Mesendoderm (in vitro differentiated cells): Measurements from ENCODE around the gene ADAMTS14.

Experiments
- DNase-seq: peaks from one replicate; pipeline ENCODE4 v3.0.0; 2013
- H2AK5ac ChIP-seq: 2 replicates; pipeline ENCODE4 v1.6.1; 2013; ENCODE audit warnings: low read length, inconsistent platforms
- H2BK120ac ChIP-seq: 2 replicates; pipeline ENCODE4 v1.6.1; 2013; ENCODE audit warnings: low read depth, mild to moderate bottlenecking, low read length, moderate library complexity, mixed read lengths
- H2BK15ac ChIP-seq: replicated peaks from 2 replicates; pipeline ENCODE4 v1.6.1; 2013; ENCODE audit warnings: low read depth, mild to moderate bottlenecking, moderate library complexity
- H2BK5ac ChIP-seq: 2 replicates; pipeline ENCODE4 v1.6.1; 2013; ENCODE audit warnings: low read length, inconsistent platforms
- H3K18ac ChIP-seq: 2 replicates; pipeline ENCODE4 v1.6.1; 2013; ENCODE audit warnings: mild to moderate bottlenecking, low read length, mixed read lengths
- H3K23ac ChIP-seq: one replicate; pipeline ENCODE4 v1.6.1; 2013; ENCODE audit warnings: low read length
- H3K27ac ChIP-seq: 2 replicates; pipeline ENCODE4 v1.5.1; 2013; ENCODE audit warnings: low read depth, mild to moderate bottlenecking, inconsistent platforms, low read length, moderate library complexity
- H3K27me3 ChIP-seq: 2 replicates; pipeline ENCODE4 v1.6.1; 2013; ENCODE audit warnings: low read length, control low read depth, mild to moderate bottlenecking, inconsistent platforms; ENCODE audit not compliant: insufficient read depth, poor library complexity
- H3K36me3 ChIP-seq: 2 replicates; pipeline ENCODE4 v1.6.1; 2013; ENCODE audit warnings: low read length, inconsistent platforms; ENCODE audit not compliant: control insufficient read depth, insufficient read depth
- H3K4ac ChIP-seq: one replicate; pipeline ENCODE4 v1.6.1; 2013; ENCODE audit warnings: low read depth, mild to moderate bottlenecking, low read length, moderate library complexity
- H3K4me1 ChIP-seq: 2 replicates; pipeline ENCODE4 v1.6.1; 2013; ENCODE audit warnings: low read depth, low read length, inconsistent platforms; ENCODE audit not compliant: control insufficient read depth
- H3K4me2 ChIP-seq: 2 replicates; pipeline ENCODE4 v1.6.1; 2013; ENCODE audit warnings: low read length
- H3K4me3 ChIP-seq: 2 replicates; pipeline ENCODE4 v1.5.1; 2013; ENCODE audit warnings: mild to moderate bottlenecking, low read length
- H3K56ac ChIP-seq: one replicate; pipeline ENCODE4 v1.6.1; 2013; ENCODE audit warnings: low read length
- H3K79me1 ChIP-seq: 2 replicates; pipeline ENCODE4 v1.6.1; 2013; ENCODE audit warnings: low read length, inconsistent platforms
- H3K79me2 ChIP-seq: 2 replicates; pipeline ENCODE4 v1.6.1; 2013; ENCODE audit warnings: mild to moderate bottlenecking, low read length; ENCODE audit not compliant: control insufficient read depth, insufficient read depth
- H3K9ac ChIP-seq: 2 replicates; pipeline ENCODE4 v1.6.1; 2013; ENCODE audit warnings: low read length, inconsistent platforms
- H4K5ac ChIP-seq: one replicate; pipeline ENCODE4 v1.6.1; 2013; ENCODE audit warnings: low read length
- H4K8ac ChIP-seq: one replicate; pipeline ENCODE4 v1.6.1; 2013; ENCODE audit warnings: low read depth, mild to moderate bottlenecking, control low read depth, low read length, moderate library complexity
- WGBS: extraction: QIAGEN DNeasy Blood & Tissue Kit; methylation state at CpG from one replicate; pipeline ENCODE4 v1.1.7; 2013; ENCODE audit warnings: low lambda C conversion rate, missing lambda C conversion rate; ENCODE audit not compliant: insufficient coverage; ENCODE audit errors: extremely low coverage; 5-methylcytosine and 5-hydroxymethylcytosine counted together

Gene ADAMTS14

DNA sequence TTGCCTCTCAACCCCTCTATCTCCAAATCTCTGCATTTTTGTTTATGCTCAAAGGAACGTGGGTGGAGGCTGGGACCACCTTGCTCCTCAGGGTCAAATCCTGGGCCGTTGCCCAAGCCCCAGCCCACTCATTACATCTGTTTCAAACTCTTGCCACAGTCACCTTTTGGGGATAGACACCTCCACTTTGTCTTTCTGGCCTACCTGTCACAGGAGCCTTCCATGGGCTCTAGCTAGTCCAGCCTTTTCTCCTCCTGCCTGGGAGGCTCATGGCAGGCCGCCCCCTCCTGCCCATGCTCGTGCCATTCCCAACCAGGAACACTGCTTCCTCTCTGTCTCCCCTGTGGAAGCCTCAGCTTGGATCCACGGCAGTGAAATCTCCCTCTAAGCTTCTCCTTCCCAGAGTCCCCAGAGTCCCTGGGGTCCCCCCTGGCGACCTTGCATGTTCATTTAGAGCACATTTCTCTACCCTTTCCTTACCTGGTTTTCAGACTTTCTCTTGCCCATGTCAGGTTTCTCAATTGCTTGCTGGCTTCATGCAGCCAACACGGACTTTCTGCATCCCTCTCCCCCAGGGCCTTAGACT is 2.5 kb upstream of the ADAMTS14 start:
- Histone ChIP-seq H2BK120ac (no peak overlapping the region), H3K27me3 (no peaks in the 10 kb centered on the region), H3K56ac (no peak overlapping the region), H3K4me2 (no peak overlapping the region), H3K4me1 (no peaks in the 10 kb centered on the region), H2AK5ac (no peak overlapping the region), H3K79me2 (no peaks in the 10 kb centered on the region), H4K5ac (no peak overlapping the region), H3K27ac (no peak overlapping the region), H3K79me1 (no peaks in the 10 kb centered on the region), H4K8ac (no peak overlapping the region), H3K4ac (no peak overlapping the region), H3K36me3 (no peaks in the 10 kb centered on the region), H2BK5ac (no peak overlapping the region), H3K23ac (no peak overlapping the region), H3K18ac (no peak overlapping the region), H3K4me3 (no peak overlapping the region), H3K9ac (no peak overlapping the region), H2BK15ac (no peak overlapping the region)
- no CpG with 5 or more reads among the region's 7 CpGs for WGBS
- no peak for DNase-seq

DNA sequence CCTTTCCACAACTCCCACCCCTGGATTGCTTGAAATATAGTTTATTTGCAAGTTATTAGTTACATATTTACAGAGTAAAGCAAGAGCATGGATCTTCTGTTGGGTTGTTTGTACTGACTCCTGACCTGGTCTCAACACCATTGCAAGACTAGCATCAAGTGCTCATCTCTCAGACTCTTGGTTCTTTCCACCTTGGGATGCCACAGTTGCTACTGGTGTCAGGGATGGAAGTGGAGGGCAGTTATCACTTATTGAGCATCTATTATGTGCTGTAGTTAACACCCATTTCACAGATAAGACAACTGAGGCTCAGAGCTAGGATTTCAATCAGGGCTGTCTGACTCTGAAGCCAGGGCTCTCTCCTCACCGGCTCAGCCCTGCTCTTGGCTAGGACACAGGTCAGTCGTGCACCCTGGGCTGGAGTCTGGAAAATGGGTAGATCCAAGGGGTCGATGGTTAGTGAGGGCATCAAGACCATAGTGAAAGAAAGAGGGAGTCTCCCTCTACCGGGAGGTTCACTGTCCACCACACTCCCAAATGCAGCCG is 614 bp upstream of the ADAMTS14 start:
- Histone ChIP-seq H4K8ac (no peak overlapping the region), H4K5ac (no peak overlapping the region), H3K79me2 (no peaks in the 10 kb centered on the region), H3K23ac (no peak overlapping the region), H3K56ac (peak overlapping the region; percentile 78), H3K79me1 (no peaks in the 10 kb centered on the region), H2AK5ac (no peak overlapping the region), H2BK5ac (no peak overlapping the region), H3K36me3 (no peaks in the 10 kb centered on the region), H3K4me3 (peak overlapping the region; percentile 13), H3K4me1 (no peaks in the 10 kb centered on the region), H3K4me2 (peak overlapping the region; percentile 43), H2BK120ac (no peak overlapping the region), H3K27me3 (no peaks in the 10 kb centered on the region), H2BK15ac (no peak overlapping the region), H3K18ac (no peak overlapping the region), H3K27ac (no peak overlapping the region), H3K9ac (peak overlapping the region; percentile 36), H3K4ac (no peak overlapping the region)
- no CpG with 5 or more reads among the region's 5 CpGs for WGBS
- no peak for DNase-seq

DNA sequence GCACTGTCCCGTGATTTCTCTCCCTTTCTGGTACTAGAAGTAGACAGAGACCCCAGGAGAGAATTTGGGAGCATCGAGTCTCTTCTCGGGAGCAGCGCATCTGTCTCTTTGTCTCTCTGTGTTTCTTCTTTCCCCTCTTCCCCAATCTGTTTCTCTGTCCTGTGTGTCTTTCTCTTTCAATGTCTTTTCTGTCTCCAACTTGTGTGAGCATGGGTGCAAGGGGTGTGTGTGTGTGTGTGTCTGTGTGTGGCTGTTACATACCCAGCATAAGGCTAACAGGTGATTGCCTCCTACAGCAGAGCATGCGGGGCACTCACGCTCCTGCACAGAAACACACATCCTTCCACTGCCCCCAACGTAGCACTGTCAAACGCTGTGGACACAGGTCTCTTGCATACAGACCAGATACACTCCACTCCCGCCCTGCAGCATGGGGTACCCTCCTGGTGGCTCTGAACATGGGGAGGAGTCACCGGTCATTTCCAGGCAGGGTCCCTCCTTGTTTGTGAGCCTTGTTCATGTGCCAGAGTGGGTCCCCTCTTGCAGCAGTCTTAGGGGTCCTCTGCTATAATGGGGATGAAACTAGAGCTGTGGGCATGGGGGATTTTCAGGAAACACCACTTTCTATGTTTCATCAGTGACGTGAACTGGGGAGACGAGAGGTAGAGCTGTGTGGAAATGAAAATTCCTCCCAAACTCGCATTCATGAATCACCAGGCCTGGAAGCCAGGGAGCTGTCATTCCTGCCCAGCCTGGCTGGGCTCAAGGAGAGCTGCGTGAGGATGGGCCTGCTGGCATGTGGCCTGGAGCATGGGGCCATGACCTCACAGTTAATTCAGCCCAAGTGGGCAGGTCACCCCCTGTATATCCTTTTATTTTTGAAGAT is 980 bp downstream of the ADAMTS14 start:
- DNase-seq, result peak; percentile 69
- Histone ChIP-seq H3K79me1 (no peaks in the 10 kb centered on the region), H3K27me3 (no peaks in the 10 kb centered on the region), H3K56ac (peak overlapping the region; percentile 78), H2AK5ac (no peak overlapping the region), H4K8ac (no peak overlapping the region), H2BK120ac (no peak overlapping the region), H3K27ac (no peak overlapping the region), H3K4ac (no peak overlapping the region), H3K9ac (no peak overlapping the region), H3K23ac (no peak overlapping the region), H4K5ac (no peak overlapping the region), H3K79me2 (no peaks in the 10 kb centered on the region), H2BK5ac (no peak overlapping the region), H3K4me2 (no peak overlapping the region), H3K4me3 (no peak overlapping the region), H3K4me1 (no peaks in the 10 kb centered on the region), H3K18ac (no peak overlapping the region), H2BK15ac (no peak overlapping the region), H3K36me3 (no peaks in the 10 kb centered on the region)
- no CpG with 5 or more reads among the region's 14 CpGs for WGBS

DNA sequence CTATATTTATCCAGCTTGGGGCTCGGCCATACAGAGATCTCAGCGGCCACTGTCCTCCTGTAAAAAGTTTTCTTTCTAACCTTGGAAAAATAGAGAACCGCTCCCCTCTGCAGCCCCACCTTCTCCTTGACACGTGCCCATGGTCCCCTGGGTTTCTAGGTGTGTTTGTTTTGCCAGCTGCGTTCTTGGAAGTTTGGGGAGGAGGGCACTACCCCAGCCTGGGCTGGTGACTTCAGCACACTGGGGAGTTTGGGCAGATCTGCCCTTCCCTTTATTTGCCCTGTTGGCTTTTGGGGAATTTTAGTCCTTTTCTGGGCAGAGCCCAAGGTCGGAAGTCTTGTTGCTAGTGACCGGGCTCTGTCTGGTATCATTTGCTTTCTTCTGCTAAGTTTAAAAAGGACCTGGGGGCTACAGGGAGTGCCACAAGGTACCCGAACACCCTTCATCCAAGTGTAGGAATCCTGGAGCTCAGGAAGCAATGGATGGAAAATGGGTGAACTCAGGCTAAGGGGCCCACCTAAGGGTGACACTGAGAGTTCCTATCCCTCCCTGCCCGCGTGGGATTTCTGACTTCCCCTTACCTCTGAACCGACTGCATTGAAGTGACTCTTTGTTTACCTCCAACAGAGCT is 1.7 kb downstream of the ADAMTS14 start:
- Histone ChIP-seq H3K79me1 (no peaks in the 10 kb centered on the region), H2AK5ac (no peak overlapping the region), H3K4me2 (no peak overlapping the region), H3K27ac (no peak overlapping the region), H3K56ac (no peak overlapping the region), H2BK5ac (no peak overlapping the region), H4K5ac (no peak overlapping the region), H3K23ac (no peak overlapping the region), H2BK120ac (no peak overlapping the region), H4K8ac (no peak overlapping the region), H3K9ac (no peak overlapping the region), H3K36me3 (no peaks in the 10 kb centered on the region), H3K4me3 (no peak overlapping the region), H3K4me1 (no peaks in the 10 kb centered on the region), H2BK15ac (no peak overlapping the region), H3K27me3 (no peaks in the 10 kb centered on the region), H3K4ac (no peak overlapping the region), H3K79me2 (no peaks in the 10 kb centered on the region), H3K18ac (no peak overlapping the region)
- DNase-seq, result no peak
- WGBS, result no CpG with 5 or more reads among the region's 11 CpGs

DNA sequence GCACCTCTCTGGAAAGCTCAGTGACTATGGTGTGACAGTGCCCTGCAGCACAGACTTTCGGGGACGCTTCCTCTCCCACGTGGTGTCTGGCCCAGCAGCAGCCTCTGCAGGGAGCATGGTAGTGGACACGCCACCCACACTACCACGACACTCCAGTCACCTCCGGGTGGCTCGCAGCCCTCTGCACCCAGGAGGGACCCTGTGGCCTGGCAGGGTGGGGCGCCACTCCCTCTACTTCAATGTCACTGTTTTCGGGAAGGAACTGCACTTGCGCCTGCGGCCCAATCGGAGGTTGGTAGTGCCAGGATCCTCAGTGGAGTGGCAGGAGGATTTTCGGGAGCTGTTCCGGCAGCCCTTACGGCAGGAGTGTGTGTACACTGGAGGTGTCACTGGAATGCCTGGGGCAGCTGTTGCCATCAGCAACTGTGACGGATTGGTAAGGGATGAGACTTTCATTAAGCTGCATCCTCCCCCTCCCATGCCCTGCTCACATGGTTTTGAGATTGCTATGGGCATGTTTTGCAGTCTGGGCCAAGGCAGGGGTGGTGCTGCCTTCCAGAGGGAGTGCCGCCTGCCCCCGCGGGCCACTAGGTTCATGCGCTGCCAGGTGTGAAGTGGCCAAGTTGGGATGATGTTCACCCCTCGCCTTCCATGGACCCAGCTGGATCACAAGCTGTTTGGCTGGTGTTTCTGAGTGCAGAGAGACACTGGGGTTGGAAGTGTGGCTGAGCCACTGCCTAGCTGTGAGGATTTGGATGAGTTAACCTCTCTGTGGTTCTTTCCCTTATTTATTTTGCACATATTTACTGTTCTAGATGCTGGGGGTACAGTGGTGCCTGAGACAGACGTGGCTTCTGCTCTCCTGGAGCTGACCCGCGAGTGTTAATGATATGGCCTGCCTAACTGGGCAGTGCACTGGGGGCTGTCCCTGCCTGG is 2.5 kb downstream of the ADAMTS14 start:
- H3K79me2 ChIP-seq, result no peaks in the 10 kb centered on the region
- no CpG with 5 or more reads among the region's 24 CpGs for WGBS
- H3K27me3 ChIP-seq, result no peaks in the 10 kb centered on the region

More for the DNA sequence above, 2.5 kb downstream of the ADAMTS14 start:
- no peak overlapping the region for H3K23ac ChIP-seq
- no peak overlapping the region for H3K56ac ChIP-seq
- no peak overlapping the region for H3K4ac ChIP-seq
- no peak overlapping the region for H3K4me3 ChIP-seq
- H3K79me1 ChIP-seq, result no peaks in the 10 kb centered on the region
- DNase-seq, result no peak
- H2AK5ac ChIP-seq, result no peak overlapping the region
- no peak overlapping the region for H3K9ac ChIP-seq
- no peaks in the 10 kb centered on the region for H3K36me3 ChIP-seq
- H3K4me2 ChIP-seq, result no peak overlapping the region
- H4K8ac ChIP-seq, result no peak overlapping the region
- no peak overlapping the region for H2BK120ac ChIP-seq
- no peaks in the 10 kb centered on the region for H3K4me1 ChIP-seq
- H2BK5ac ChIP-seq, result no peak overlapping the region
- H3K27ac ChIP-seq, result no peak overlapping the region
- H2BK15ac ChIP-seq, result no peak overlapping the region
- no peak overlapping the region for H3K18ac ChIP-seq
- H4K5ac ChIP-seq, result no peak overlapping the region
